Neuronal stem cell (in vitro differentiated cells): ENCODE results near the gene BCAS1.

Experiments used
- DNase-seq: peaks from one replicate; pipeline ENCODE4 v3.0.0-alpha.2; 2013; ENCODE audit warnings: low spot score
- H2AFZ ChIP-seq: one replicate; pipeline ENCODE4 v1.6.1; 2013; ENCODE audit warnings: mild to moderate bottlenecking, low read length, inconsistent platforms
- H2AK5ac ChIP-seq: 2 replicates; pipeline ENCODE4 v1.6.1; 2013; ENCODE audit warnings: low read depth, mild to moderate bottlenecking, inconsistent platforms, low read length, moderate library complexity, mixed read lengths
- H2BK120ac ChIP-seq: 2 replicates; pipeline ENCODE4 v1.6.1; 2013; ENCODE audit warnings: low read depth, mild to moderate bottlenecking, inconsistent platforms, low read length, moderate library complexity, mixed read lengths
- H2BK12ac ChIP-seq: one replicate; pipeline ENCODE4 v1.6.1; 2013; ENCODE audit warnings: low read length, inconsistent platforms
- H2BK15ac ChIP-seq: 2 replicates; pipeline ENCODE4 v1.6.1; 2013; ENCODE audit warnings: mild to moderate bottlenecking, low read length, inconsistent platforms, mixed read lengths
- H2BK5ac ChIP-seq: one replicate; pipeline ENCODE4 v1.6.1; 2013; ENCODE audit warnings: inconsistent platforms, mild to moderate bottlenecking, low read length, moderate library complexity
- H3K14ac ChIP-seq: one replicate; pipeline ENCODE4 v1.6.1; 2013; ENCODE audit warnings: low read length, inconsistent platforms
- H3K18ac ChIP-seq: 2 replicates; pipeline ENCODE4 v1.6.1; 2013; ENCODE audit warnings: low read length, inconsistent platforms
- H3K23ac ChIP-seq: 2 replicates; pipeline ENCODE4 v1.6.1; 2013; ENCODE audit warnings: low read depth, mild to moderate bottlenecking, mixed read lengths, low read length, inconsistent platforms; ENCODE audit not compliant: poor library complexity
- H3K27ac ChIP-seq: replicated peaks from 3 replicates; pipeline ENCODE4 v1.5.1; 2013; ENCODE audit warnings: low read length, inconsistent platforms
- H3K27me3 ChIP-seq, 3 experiments: 2 replicates each; pipeline ENCODE4 v1.6.1; 2013; ENCODE audit warnings: low read length in 3 of 3, mild to moderate bottlenecking in 2 of 3, inconsistent platforms in 1 of 3, low read depth in 1 of 3, mixed read lengths in 1 of 3, moderate library complexity in 1 of 3; ENCODE audit not compliant: control insufficient read depth in 3 of 3, insufficient read depth in 3 of 3
- H3K36me3 ChIP-seq, 2 donors: replicated peaks in 1 of 2; 2 replicates each; pipeline ENCODE4 v1.6.1; 2013; ENCODE audit warnings: low read length in 2 of 2; ENCODE audit not compliant: control insufficient read depth in 2 of 2, insufficient read depth in 2 of 2
- H3K4ac ChIP-seq: 2 replicates; pipeline ENCODE4 v1.6.1; 2013; ENCODE audit warnings: inconsistent platforms, mild to moderate bottlenecking, low read length, moderate library complexity
- H3K4me1 ChIP-seq, 2 donors: 1 replicate in 1 of 2; 2 replicates in 1 of 2; pipeline ENCODE4 v1.6.1; 2013; ENCODE audit warnings: low read length in 2 of 2, low read depth in 1 of 2; ENCODE audit not compliant: control insufficient read depth in 2 of 2, insufficient read depth in 1 of 2
- H3K4me2 ChIP-seq: one replicate; pipeline ENCODE4 v1.6.1; 2013; ENCODE audit warnings: mild to moderate bottlenecking, low read length, inconsistent platforms; ENCODE audit not compliant: insufficient read depth, poor library complexity, severe bottlenecking
- H3K4me3 ChIP-seq, 2 donors: 2 replicates each; pipeline ENCODE4 v1.5.1; 2013; ENCODE audit warnings: low read length in 2 of 2, mild to moderate bottlenecking in 2 of 2, inconsistent platforms in 1 of 2, moderate library complexity in 1 of 2
- H3K79me1 ChIP-seq: one replicate; pipeline ENCODE4 v1.6.1; 2013; ENCODE audit warnings: low read depth, mild to moderate bottlenecking, inconsistent platforms, low read length, moderate library complexity
- H3K9ac ChIP-seq: one replicate; pipeline ENCODE4 v1.6.1; 2013; ENCODE audit warnings: mild to moderate bottlenecking, low read depth, low read length, inconsistent platforms; ENCODE audit not compliant: poor library complexity
- H3K9me3 ChIP-seq, 2 donors: replicated peaks in 1 of 2; 2 replicates each; pipeline versions ENCODE3 to v1.6.1; 2013; ENCODE audit warnings: low read length in 2 of 2, mild to moderate bottlenecking in 2 of 2, inconsistent platforms in 1 of 2, low read depth in 1 of 2, mixed read lengths in 1 of 2, moderate library complexity in 1 of 2; ENCODE audit not compliant: control insufficient read depth in 2 of 2, insufficient read depth in 1 of 2
- H4K8ac ChIP-seq: one replicate; pipeline ENCODE4 v1.6.1; 2013; ENCODE audit warnings: low read depth, mild to moderate bottlenecking, inconsistent platforms, low read length, moderate library complexity
- H4K91ac ChIP-seq: one replicate; pipeline ENCODE4 v1.6.1; 2013; ENCODE audit warnings: low read length, low read depth, mild to moderate bottlenecking, inconsistent platforms; ENCODE audit not compliant: poor library complexity
- WGBS, 2 donors: extraction: QIAGEN DNeasy Blood & Tissue Kit; methylation state at CpG; one replicate each; pipeline ENCODE4 v1.1.7; 2013; ENCODE audit warnings: missing lambda C conversion rate in 2 of 2, mixed read lengths in 1 of 2; ENCODE audit not compliant: insufficient read length in 2 of 2, insufficient replicate concordance in 1 of 2; ENCODE audit errors: extremely low coverage in 2 of 2; 5-methylcytosine and 5-hydroxymethylcytosine counted together

The BCAS1 gene

GRCh38 chr20:54047048-54047447 lies 23.3 kb downstream of the BCAS1 start:
- Histone ChIP-seq H3K36me3 (no peaks in the 10 kb centered on the region), H3K9me3 (no peaks in the 10 kb centered on the region), H2AK5ac (no peak overlapping the region), H4K8ac (no peak overlapping the region), H2BK5ac (no peak overlapping the region), H3K4me3 (no peak overlapping the region), H3K27ac (no peak overlapping the region), H2BK120ac (no peak overlapping the region), H3K9ac (no peak overlapping the region), H4K91ac (no peak overlapping the region), H3K4ac (no peak overlapping the region), H3K4me1 (no peaks in the 10 kb centered on the region), H3K4me2 (no peak overlapping the region), H3K23ac (no peak overlapping the region), H3K14ac (no peak overlapping the region), H2AFZ (no peak overlapping the region), H3K18ac (no peak overlapping the region), H3K27me3 (peaks cover 0 to 6% (median 0%) of the 10 kb centered on the region in 3 experiments), H2BK15ac (no peak overlapping the region), H3K79me1 (no peaks in the 10 kb centered on the region), H2BK12ac (no peak overlapping the region)
- no peak for DNase-seq
- no CpG with 5 or more reads among the region's 2 CpGs for WGBS, 2 donors

DNA sequence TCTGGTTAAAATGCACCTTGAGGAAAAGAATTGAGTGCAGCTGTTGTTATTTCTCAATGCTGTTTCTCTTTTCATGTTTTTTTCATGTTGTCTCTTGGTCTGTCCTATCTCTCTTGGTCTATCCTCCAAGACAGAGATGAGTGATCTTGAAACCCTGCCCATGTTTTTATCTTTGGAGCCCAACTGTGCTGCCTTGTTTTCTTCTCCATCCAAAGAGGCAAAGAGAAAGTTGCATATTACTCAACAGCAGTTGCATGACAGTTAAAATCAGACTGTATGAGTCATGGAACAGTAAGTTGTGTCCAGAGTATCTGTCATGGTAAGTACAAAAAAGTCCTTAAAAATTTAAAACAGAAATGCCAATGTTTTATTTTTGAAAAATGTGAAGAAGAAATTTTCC lies 26.2 kb downstream of the BCAS1 start:
- H3K14ac ChIP-seq, result no peak overlapping the region
- H2BK120ac ChIP-seq, result no peak overlapping the region
- H3K4ac ChIP-seq, result no peak overlapping the region
- H3K9ac ChIP-seq, result no peak overlapping the region
- no peak overlapping the region for H3K27ac ChIP-seq
- no peaks in the 10 kb centered on the region for H3K27me3 ChIP-seq
- H4K91ac ChIP-seq, result no peak overlapping the region
- H2BK5ac ChIP-seq, result no peak overlapping the region
- no peak for DNase-seq
- H3K4me1 ChIP-seq, result peaks cover 0 to 2% of the 10 kb centered on the region in 2 donors
- H3K79me1 ChIP-seq, result no peaks in the 10 kb centered on the region
- H2AFZ ChIP-seq, result no peak overlapping the region
- no peaks in the 10 kb centered on the region for H3K36me3 ChIP-seq
- no peaks in the 10 kb centered on the region for H3K9me3 ChIP-seq
- no peak overlapping the region for H4K8ac ChIP-seq
- H3K4me3 ChIP-seq, result no peak overlapping the region
- H3K4me2 ChIP-seq, result no peak overlapping the region
- no peak overlapping the region for H2BK12ac ChIP-seq
- H3K23ac ChIP-seq, result no peak overlapping the region
- H2AK5ac ChIP-seq, result no peak overlapping the region
- no peak overlapping the region for H3K18ac ChIP-seq
- H2BK15ac ChIP-seq, result no peak overlapping the region

DNA sequence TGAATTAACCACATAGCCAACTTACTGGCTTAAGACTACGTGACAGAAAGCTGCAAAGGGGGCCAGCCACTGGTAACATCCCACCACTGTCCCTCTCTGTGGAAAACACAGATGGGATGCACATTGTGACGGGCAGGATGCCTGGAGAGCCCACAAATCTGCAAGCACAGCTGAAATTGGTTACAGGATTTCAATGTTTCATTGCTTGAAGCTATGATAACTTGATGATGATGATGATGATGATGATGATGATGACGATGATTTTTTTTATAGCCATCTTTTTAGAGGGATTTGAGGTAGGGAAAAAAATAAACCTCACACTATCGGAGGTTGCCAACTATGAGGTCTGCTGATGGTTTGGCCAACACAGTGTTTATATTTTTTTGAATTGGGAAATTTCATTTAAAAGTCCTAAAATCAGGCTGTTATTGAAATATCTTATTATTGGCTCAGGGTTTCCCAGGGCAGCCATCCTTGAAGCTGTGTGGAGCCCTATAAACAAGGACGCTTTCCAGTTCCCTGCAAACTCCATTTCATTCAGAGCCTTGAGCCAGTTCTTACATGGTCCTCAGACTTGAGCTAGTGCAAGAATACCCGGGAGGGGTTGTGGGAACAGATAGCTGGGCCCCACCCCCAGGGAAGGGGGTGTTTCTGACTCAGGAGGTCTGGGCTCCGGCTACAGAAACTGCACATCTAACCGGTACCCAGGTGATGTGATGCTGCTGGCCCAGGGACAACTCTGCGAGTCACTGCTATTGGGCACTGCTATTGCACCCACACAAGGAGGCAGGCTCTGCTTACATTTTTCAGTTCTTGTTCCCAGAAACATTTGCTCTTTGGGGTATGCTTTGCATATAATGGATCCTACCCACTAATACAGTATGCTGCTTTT lies 27.1 kb downstream of the BCAS1 start:
- no peak for DNase-seq
- no peak overlapping the region for H4K91ac ChIP-seq
- no CpG with 5 or more reads among the region's 9 CpGs for WGBS, 2 donors
- no peak overlapping the region for H3K9ac ChIP-seq
- no peak overlapping the region for H2BK15ac ChIP-seq
- H2AFZ ChIP-seq, result no peak overlapping the region
- H3K9me3 ChIP-seq, result no peaks in the 10 kb centered on the region
- no peak overlapping the region for H3K18ac ChIP-seq
- peaks cover 0 to 2% of the 10 kb centered on the region in 2 donors for H3K4me1 ChIP-seq
- H3K23ac ChIP-seq, result no peak overlapping the region
- H3K4me2 ChIP-seq, result no peak overlapping the region
- H3K79me1 ChIP-seq, result no peaks in the 10 kb centered on the region
- H3K36me3 ChIP-seq, result no peaks in the 10 kb centered on the region
- H3K14ac ChIP-seq, result no peak overlapping the region
- no peak overlapping the region for H2BK5ac ChIP-seq
- H4K8ac ChIP-seq, result no peak overlapping the region
- H2BK12ac ChIP-seq, result no peak overlapping the region
- H2AK5ac ChIP-seq, result no peak overlapping the region
- no peak overlapping the region for H3K27ac ChIP-seq
- H3K27me3 ChIP-seq, result no peaks in the 10 kb centered on the region
- no peak overlapping the region for H2BK120ac ChIP-seq
- H3K4ac ChIP-seq, result no peak overlapping the region
- H3K4me3 ChIP-seq, result no peak overlapping the region

- Histone ChIP-seq H3K9ac (no peak overlapping the region), H2BK12ac (no peak overlapping the region), H4K91ac (no peak overlapping the region), H3K4me2 (no peak overlapping the region), H2BK5ac (no peak overlapping the region), H3K4me1 (peaks cover 0 to 2% of the 10 kb centered on the region in 2 donors), H3K27ac (no peak overlapping the region), H3K14ac (no peak overlapping the region), H3K9me3 (no peaks in the 10 kb centered on the region), H3K36me3 (no peaks in the 10 kb centered on the region), H2AFZ (no peak overlapping the region), H3K4me3 (no peak overlapping the region), H2BK120ac (no peak overlapping the region), H3K4ac (no peak overlapping the region), H3K23ac (no peak overlapping the region), H3K18ac (no peak overlapping the region), H3K27me3 (no peaks in the 10 kb centered on the region), H3K79me1 (no peaks in the 10 kb centered on the region), H2AK5ac (no peak overlapping the region), H4K8ac (no peak overlapping the region), H2BK15ac (no peak overlapping the region)
- DNase-seq, result no peak
- WGBS, 2 donors, result no CpG with 5 or more reads among the region's 4 CpGs
Measured at GRCh38 chr20:54042021-54042420, 28.4 kb downstream of the BCAS1 start.
